GM12801 (cell line): ENCODE measurements around the gene GTF2E1.

Experiments
- TF ChIP-seq, protein P1 (sequence below): IDR thresholded peaks from one replicate; pipeline ENCODE4 v1.5.1; 2011; ENCODE audit warnings: control low read depth; ENCODE audit not compliant: insufficient read length; ENCODE audit errors: extremely low read depth

The GTF2E1 gene

DNA sequence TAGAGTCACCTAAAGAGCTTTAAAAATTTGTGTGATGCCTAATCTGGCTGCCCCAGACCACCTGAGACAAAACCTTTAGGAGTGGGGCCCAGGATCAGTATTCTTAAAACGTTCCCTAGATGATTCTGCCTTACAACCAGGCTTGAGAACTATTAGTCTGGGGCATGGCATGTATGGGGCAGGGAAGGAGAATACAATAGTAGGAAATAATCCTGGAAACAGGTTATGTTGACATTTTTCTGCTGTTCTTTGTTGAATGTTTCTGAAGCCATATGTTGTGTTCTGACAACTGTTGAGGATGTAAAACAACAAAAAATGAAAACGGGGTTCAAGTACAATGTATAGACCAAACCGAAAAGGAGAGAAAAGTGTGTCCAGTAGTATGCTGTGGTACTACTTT lies 2.9 kb downstream of the GTF2E1 start:
- TF ChIP-seq, protein P1, sequence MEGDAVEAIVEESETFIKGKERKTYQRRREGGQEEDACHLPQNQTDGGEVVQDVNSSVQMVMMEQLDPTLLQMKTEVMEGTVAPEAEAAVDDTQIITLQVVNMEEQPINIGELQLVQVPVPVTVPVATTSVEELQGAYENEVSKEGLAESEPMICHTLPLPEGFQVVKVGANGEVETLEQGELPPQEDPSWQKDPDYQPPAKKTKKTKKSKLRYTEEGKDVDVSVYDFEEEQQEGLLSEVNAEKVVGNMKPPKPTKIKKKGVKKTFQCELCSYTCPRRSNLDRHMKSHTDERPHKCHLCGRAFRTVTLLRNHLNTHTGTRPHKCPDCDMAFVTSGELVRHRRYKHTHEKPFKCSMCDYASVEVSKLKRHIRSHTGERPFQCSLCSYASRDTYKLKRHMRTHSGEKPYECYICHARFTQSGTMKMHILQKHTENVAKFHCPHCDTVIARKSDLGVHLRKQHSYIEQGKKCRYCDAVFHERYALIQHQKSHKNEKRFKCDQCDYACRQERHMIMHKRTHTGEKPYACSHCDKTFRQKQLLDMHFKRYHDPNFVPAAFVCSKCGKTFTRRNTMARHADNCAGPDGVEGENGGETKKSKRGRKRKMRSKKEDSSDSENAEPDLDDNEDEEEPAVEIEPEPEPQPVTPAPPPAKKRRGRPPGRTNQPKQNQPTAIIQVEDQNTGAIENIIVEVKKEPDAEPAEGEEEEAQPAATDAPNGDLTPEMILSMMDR = no peak

- TF ChIP-seq, protein P1 = no peak
Measured at GRCh38 chr3:120749843-120750242, 7.3 kb downstream of the GTF2E1 start.

DNA sequence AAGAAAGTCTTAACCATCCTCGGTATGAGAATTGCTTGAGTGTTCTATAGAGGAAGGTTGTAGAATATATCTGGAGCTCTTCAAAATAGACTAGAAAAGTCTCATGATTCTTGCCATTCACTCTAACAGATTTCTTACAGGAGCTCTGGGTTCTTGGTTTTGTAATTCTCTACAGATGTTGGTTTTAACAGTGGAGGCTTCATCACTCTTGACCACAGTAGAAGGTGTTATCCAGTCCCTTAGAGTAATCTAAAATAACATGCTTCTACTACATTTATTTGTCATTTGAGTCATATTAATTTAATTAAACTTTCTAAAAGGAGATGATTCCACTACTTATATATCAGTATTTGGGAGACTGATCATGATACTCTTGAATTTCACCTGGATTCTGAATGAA lies 9.7 kb downstream of the GTF2E1 start:
- TF ChIP-seq, protein P1 = no peak

DNA sequence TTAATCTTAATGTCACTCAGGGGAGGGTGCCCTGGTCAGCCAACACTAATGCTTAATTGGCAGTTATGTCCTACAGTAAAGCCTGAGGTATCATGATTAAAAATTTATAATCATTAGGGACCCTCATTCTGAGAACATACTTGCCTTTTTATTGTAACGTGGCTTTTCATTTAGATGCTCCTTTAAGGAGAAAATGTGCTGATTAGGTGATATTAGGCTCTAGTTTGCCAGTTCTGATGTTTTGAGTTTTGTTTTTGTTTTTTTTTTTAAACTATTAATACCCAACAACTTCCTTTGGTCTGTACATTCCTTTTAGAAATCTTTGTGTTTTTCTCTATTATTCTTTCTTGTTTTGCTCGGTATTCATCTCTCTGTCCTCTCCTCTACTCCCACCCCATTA lies 10.3 kb downstream of the GTF2E1 start:
- TF ChIP-seq, protein P1 = no peak

DNA sequence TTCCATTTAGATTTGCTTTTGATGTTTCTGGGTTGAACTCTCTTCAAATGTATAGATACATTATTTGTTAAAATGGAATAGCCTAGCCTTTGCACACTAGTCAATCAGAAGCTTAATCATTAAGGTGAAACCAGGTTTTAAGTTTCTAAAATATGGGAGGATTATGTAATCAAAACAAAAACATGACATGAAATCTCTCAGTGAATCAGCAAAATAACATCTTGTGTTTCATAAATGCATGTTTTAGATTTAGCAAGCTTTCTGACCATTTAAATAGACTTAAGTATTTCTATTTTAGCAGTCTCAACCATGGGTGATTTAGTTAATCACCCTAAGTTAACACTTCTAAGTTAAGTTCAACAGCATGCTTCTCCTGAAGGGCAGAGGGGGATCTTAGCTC lies 11.3 kb downstream of the GTF2E1 start:
- TF ChIP-seq, protein P1 = no peak

DNA sequence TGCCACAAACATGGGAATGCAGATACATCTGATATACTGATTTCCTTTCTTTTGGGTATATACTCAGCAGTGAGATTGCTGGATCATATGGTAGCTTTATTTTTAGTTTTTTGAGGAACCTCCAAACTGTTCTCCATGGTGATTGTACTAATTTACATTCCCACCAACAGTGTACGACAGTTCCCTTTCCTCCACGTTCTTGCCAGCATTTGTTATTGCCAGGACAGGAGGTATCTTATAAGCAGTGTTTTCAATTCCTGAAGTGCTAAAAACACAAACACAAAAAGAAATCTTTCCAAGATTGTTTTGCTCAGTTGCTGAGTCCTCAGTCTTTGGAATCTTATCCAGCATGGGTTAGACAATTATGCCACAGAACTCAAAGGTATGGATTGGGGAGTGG lies 13.5 kb downstream of the GTF2E1 start:
- TF ChIP-seq, protein P1 = no peak

DNA sequence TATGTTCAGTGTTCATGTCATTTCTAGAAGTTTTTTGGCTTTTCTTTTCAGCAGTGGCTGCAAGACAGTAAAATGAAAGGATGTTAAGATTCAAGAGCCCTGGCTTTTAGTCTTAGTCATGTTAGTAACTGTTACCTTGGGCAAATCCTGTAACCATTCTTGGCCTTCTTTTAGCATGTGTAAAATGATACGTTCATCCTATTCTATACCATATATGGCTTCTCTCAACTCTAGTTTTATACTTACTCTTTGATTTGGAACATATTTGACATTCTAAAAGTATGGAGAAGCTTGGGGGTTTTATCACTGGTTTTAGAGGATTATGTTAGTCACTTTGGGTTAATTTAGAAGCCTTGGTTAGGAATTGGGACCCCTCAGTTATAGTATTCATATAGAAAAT lies 20.1 kb downstream of the GTF2E1 start:
- TF ChIP-seq, protein P1 = no peak

DNA sequence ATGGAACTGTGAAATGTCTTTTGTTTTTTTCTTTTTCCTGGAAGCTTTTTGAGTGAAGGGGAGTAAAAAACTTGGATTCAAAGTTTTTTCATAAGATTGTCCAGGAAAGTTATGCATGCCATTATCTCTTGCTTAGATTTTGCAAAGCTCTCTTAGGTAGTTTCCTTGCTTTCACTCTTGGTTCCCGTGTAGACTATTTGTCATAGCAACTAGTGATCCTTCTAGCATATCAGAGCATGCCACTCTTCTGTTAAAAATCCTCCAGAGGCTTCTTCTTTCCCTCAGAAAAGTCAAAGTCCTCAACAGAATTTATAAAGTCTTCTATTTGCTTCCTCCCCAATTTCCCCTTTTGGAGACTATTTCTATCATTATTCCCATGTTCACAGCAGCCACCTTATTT lies 21.1 kb downstream of the GTF2E1 start:
- TF ChIP-seq, protein P1 = no peak
